Measurements from ENCODE around the gene CD83.

DNA sequence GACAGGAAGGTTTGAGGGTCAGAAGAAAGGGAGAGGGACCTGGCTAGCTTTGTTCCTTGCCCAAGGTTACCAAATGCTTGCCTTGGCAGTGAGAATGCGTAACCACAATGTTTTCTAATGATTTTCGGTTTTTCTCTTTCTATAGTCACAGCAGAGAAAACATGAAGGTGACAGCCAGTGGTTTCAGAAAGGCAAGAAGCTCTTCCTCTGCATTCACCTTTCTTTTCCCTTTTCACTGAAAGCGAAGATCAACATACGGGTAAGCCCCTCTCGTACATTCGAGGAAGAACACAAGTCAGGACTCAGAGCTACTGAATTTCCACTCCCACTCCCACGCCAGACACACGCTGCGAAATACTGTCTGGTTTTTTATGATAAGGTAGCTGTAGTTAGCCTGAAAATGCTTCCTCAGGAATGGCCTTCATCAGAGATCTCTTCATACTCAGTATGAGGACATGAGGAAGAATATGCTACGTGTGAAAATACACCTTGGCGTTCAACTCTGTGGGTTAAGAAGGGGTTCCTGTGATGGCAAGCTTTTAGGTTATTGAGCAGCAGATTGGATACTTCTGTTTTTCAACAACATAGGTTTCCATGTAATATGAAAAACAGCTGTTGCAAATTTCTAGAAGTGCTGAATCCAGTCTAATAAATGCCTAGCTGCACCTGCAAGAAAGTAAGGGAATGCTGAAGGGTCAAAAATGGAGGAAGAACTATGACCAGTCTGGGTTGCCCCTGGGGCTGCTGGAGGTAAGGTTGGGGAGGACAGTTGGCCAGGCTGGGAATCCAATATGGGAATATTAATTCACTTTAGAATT is 7.4 kb upstream of the CD83 start:
- TF ChIP-seq POLR2A (IDR thresholded peaks at IDR 0.05; ENCODE audit: low read depth, low read length) (no peak), RFX5 (IDR thresholded peaks at IDR 0.05; ENCODE audit: low read depth, low read length) (no peak), RAD21 (IDR thresholded peaks at IDR 0.05; ENCODE audit: low read length) (no peak), MXI1 (IDR thresholded peaks at IDR 0.05; ENCODE audit: borderline replicate concordance, low read depth, low read length) (no peak), SMC3 (IDR thresholded peaks at IDR 0.05; ENCODE audit: low read depth, low read length) (no peak), BHLHE40 (IDR thresholded peaks at IDR 0.05; ENCODE audit: low read depth, low read length) (no peak), CEBPB (IDR thresholded peaks at IDR 0.05; ENCODE audit: low read depth, low read length) (no peak), MAZ (IDR thresholded peaks at IDR 0.05; ENCODE audit: borderline replicate concordance, low read depth, low read length) (no peak), NFE2L2 (IDR thresholded peaks at IDR 0.05; ENCODE audit: low read depth, low read length) (no peak), RCOR1 (IDR thresholded peaks at IDR 0.05; ENCODE audit: insufficient replicate concordance, low read length) (no peak), CHD1 (IDR thresholded peaks at IDR 0.05; ENCODE audit: low read depth, low read length) (no peak)
- TF ChIP-seq, protein P1, sequence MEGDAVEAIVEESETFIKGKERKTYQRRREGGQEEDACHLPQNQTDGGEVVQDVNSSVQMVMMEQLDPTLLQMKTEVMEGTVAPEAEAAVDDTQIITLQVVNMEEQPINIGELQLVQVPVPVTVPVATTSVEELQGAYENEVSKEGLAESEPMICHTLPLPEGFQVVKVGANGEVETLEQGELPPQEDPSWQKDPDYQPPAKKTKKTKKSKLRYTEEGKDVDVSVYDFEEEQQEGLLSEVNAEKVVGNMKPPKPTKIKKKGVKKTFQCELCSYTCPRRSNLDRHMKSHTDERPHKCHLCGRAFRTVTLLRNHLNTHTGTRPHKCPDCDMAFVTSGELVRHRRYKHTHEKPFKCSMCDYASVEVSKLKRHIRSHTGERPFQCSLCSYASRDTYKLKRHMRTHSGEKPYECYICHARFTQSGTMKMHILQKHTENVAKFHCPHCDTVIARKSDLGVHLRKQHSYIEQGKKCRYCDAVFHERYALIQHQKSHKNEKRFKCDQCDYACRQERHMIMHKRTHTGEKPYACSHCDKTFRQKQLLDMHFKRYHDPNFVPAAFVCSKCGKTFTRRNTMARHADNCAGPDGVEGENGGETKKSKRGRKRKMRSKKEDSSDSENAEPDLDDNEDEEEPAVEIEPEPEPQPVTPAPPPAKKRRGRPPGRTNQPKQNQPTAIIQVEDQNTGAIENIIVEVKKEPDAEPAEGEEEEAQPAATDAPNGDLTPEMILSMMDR (conservative IDR thresholded peaks at IDR 0.05; ENCODE audit: low read depth, low read length): no peak
- TF ChIP-seq, protein P2, sequence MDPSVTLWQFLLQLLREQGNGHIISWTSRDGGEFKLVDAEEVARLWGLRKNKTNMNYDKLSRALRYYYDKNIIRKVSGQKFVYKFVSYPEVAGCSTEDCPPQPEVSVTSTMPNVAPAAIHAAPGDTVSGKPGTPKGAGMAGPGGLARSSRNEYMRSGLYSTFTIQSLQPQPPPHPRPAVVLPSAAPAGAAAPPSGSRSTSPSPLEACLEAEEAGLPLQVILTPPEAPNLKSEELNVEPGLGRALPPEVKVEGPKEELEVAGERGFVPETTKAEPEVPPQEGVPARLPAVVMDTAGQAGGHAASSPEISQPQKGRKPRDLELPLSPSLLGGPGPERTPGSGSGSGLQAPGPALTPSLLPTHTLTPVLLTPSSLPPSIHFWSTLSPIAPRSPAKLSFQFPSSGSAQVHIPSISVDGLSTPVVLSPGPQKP (IDR thresholded peaks at IDR 0.05; ENCODE audit: borderline replicate concordance, low read depth, low read length): no peak

All from IMR-90 (cell line).